22Rv1 (cell line): Measurements from ENCODE around the gene TBC1D22B.

Experiments
- CTCF ChIP-seq: fragments of 450-650 bp; IDR thresholded peaks from 2 replicates; pipeline ENCODE4 v1.5.1; 2017; ENCODE audit warnings: mild to moderate bottlenecking
- ZFX ChIP-seq: fragments of 450-650 bp; IDR thresholded peaks from 2 replicates; pipeline ENCODE4 v1.6.1; 2017; ENCODE audit warnings: antibody characterized with exemption, borderline replicate concordance

GRCh38 chr6:37316071-37316470 is 58.5 kb downstream of the TBC1D22B start:
- TF ChIP-seq CTCF (no peak), ZFX (no peak)
